ENCODE data around the gene ARHGAP24. TPM values are rescaled to one million over a fixed set of nuclear protein-coding genes. Genes with fewer than 3 reads are reported as not detected.
"Not testable (repeated sequence)": the region's sequence is repeated elsewhere in the genome, so short reads cannot be mapped to it uniquely, and the experiment has no call there.

ARHGAP24 gene
- total and polyA plus RNA-seq, 4 donors = 1.8 to 15.2 (median 3.3) TPM

GRCh38 chr4:85658766-85659439, 184.0 kb downstream of the ARHGAP24 start:
- Histone ChIP-seq H3K9ac (ENCODE audit: low read depth in 1 of 2, low read length in 2 of 2) (no peak overlapping the region), H3K27me3 (ENCODE audit: control insufficient read depth in 4 of 4, insufficient read depth in 4 of 4, low read length in 3 of 4) (no peaks in the 10 kb centered on the region), H3K4me1 (ENCODE audit: control insufficient read depth in 4 of 4, insufficient read depth in 4 of 4, low read length in 3 of 4) (no peaks in the 10 kb centered on the region), H3K9me3 (ENCODE audit: control insufficient read depth in 4 of 4, low read length in 3 of 4) (no peaks in the 10 kb centered on the region), H3K4me3 (ENCODE audit: low read depth in 1 of 3, low read length in 3 of 3) (no peak overlapping the region), H3K27ac (ENCODE audit: low read depth in 1 of 2, low read length in 2 of 2) (no peak overlapping the region), H3K36me3 (ENCODE audit: control insufficient read depth in 4 of 4, insufficient read depth in 3 of 4, low read depth in 1 of 4, low read length in 3 of 4) (no peaks in the 10 kb centered on the region)
- no peak for TF ChIP-seq NR2F2 (IDR thresholded peaks at IDR 0.05)
- TF ChIP-seq EGR1 (IDR thresholded peaks at IDR 0.05; ENCODE audit: low read depth in 2 of 2) = no peak
- TF ChIP-seq, protein P1, sequence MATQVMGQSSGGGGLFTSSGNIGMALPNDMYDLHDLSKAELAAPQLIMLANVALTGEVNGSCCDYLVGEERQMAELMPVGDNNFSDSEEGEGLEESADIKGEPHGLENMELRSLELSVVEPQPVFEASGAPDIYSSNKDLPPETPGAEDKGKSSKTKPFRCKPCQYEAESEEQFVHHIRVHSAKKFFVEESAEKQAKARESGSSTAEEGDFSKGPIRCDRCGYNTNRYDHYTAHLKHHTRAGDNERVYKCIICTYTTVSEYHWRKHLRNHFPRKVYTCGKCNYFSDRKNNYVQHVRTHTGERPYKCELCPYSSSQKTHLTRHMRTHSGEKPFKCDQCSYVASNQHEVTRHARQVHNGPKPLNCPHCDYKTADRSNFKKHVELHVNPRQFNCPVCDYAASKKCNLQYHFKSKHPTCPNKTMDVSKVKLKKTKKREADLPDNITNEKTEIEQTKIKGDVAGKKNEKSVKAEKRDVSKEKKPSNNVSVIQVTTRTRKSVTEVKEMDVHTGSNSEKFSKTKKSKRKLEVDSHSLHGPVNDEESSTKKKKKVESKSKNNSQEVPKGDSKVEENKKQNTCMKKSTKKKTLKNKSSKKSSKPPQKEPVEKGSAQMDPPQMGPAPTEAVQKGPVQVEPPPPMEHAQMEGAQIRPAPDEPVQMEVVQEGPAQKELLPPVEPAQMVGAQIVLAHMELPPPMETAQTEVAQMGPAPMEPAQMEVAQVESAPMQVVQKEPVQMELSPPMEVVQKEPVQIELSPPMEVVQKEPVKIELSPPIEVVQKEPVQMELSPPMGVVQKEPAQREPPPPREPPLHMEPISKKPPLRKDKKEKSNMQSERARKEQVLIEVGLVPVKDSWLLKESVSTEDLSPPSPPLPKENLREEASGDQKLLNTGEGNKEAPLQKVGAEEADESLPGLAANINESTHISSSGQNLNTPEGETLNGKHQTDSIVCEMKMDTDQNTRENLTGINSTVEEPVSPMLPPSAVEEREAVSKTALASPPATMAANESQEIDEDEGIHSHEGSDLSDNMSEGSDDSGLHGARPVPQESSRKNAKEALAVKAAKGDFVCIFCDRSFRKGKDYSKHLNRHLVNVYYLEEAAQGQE (IDR thresholded peaks at IDR 0.05) = no peak
- no peak for TF ChIP-seq MAX (IDR thresholded peaks at IDR 0.05)
- TF ChIP-seq SP1 (IDR thresholded peaks at IDR 0.05) = no peak
- TF ChIP-seq HNF4A (conservative IDR thresholded peaks at IDR 0.05) = no peak
- TF ChIP-seq TAF1 (conservative IDR thresholded peaks at IDR 0.05) = no peak
- no peak for TF ChIP-seq RXRA (IDR thresholded peaks at IDR 0.05)
- no peak for TF ChIP-seq FOXA1 (IDR thresholded peaks at IDR 0.05)
- no peak for TF ChIP-seq CTCF (IDR thresholded peaks at IDR 0.05; ENCODE audit: low read depth, low read length, missing input control)
- TF ChIP-seq HNF4G (IDR thresholded peaks at IDR 0.05) = no peak
- 65% methylated on average over 6 of the region's 6 CpGs for WGBS
- no peak for DNase-seq (ENCODE audit: low spot score)

DNA sequence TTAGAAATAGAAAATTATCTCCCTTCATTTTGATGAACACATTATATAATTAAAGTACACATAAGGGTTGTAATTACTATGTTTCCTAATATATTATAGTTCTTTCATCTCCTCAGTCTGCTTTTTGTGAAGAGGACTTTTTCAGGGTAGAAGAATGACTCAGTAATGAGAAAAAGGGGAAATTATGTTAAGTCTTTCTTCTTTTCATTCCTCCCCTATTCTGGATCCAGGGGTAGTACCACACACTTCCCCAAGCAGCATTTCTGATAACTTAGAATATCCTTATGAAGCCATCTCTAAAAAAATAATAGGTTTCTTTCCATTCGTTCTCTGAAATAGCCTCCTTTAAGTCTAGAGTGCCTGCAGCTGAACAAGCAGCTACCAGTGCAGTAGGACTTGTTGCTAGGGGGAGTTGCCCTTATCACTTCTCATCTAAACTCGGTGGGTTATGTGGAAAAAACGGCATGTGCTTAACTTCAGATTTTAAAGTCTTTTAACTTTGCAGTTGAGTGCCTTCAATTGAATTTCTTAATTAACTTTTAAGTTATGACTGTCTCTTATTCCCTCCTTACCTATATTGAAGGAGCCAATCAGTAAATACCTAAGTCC, 184.8 kb downstream of the ARHGAP24 start:
- Histone ChIP-seq H3K9me3 (ENCODE audit: control insufficient read depth in 4 of 4, low read length in 3 of 4) (no peaks in the 10 kb centered on the region), H3K36me3 (ENCODE audit: control insufficient read depth in 4 of 4, insufficient read depth in 3 of 4, low read depth in 1 of 4, low read length in 3 of 4) (no peaks in the 10 kb centered on the region), H3K27ac (ENCODE audit: low read depth in 1 of 2, low read length in 2 of 2) (no peak overlapping the region), H3K4me3 (ENCODE audit: low read depth in 1 of 3, low read length in 3 of 3) (no peak overlapping the region), H3K27me3 (ENCODE audit: control insufficient read depth in 4 of 4, insufficient read depth in 4 of 4, low read length in 3 of 4) (no peaks in the 10 kb centered on the region), H3K4me1 (ENCODE audit: control insufficient read depth in 4 of 4, insufficient read depth in 4 of 4, low read length in 3 of 4) (no peaks in the 10 kb centered on the region), H3K9ac (ENCODE audit: low read depth in 1 of 2, low read length in 2 of 2) (no peak overlapping the region)
- TF ChIP-seq EGR1 (IDR thresholded peaks at IDR 0.05; ENCODE audit: low read depth in 2 of 2) (no peak), SP1 (IDR thresholded peaks at IDR 0.05) (no peak), FOXA1 (IDR thresholded peaks at IDR 0.05) (no peak)
- TF ChIP-seq, protein P2, sequence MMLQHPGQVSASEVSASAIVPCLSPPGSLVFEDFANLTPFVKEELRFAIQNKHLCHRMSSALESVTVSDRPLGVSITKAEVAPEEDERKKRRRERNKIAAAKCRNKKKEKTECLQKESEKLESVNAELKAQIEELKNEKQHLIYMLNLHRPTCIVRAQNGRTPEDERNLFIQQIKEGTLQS (IDR thresholded peaks at IDR 0.05) = no peak
- TF ChIP-seq, protein P1 (IDR thresholded peaks at IDR 0.05) = no peak
- 62% methylated on average over 3 of the region's 3 CpGs for WGBS
- DNase-seq (ENCODE audit: low spot score) = no peak

- not testable (repeated sequence) for H3K27me3 ChIP-seq (ENCODE audit: control insufficient read depth in 4 of 4, insufficient read depth in 4 of 4, low read length in 3 of 4); H3K9ac ChIP-seq (ENCODE audit: low read depth in 1 of 2, low read length in 2 of 2); H3K36me3 ChIP-seq (ENCODE audit: control insufficient read depth in 4 of 4, insufficient read depth in 3 of 4, low read depth in 1 of 4, low read length in 3 of 4); H3K27ac ChIP-seq (ENCODE audit: low read depth in 1 of 2, low read length in 2 of 2); H3K4me3 ChIP-seq (ENCODE audit: low read depth in 1 of 3, low read length in 3 of 3); H3K9me3 ChIP-seq (ENCODE audit: control insufficient read depth in 4 of 4, low read length in 3 of 4); H3K4me1 ChIP-seq (ENCODE audit: control insufficient read depth in 4 of 4, insufficient read depth in 4 of 4, low read length in 3 of 4); DNase-seq (ENCODE audit: low spot score)
- WGBS = 97% methylated on average over 8 of the region's 8 CpGs
Observed at GRCh38 chr4:85666625-85667024, 191.7 kb downstream of the ARHGAP24 start.

Measured in liver (tissue), 9 donors.